HL-60/S4 treated with retinoic acid at 250 ng/mL for 4 days and 3 days (cell line): Measurements from ENCODE around the gene RNPS1.

Source experiments
- in situ Hi-C: fragments of 300-500 bp; cut with MboI; formaldehyde crosslinking; loops from 2 replicates; pipeline ENCODE4 v1.7.0; 2022; ENCODE audit warnings: low sequenced_read_pairs

The RNPS1 gene, protein sequence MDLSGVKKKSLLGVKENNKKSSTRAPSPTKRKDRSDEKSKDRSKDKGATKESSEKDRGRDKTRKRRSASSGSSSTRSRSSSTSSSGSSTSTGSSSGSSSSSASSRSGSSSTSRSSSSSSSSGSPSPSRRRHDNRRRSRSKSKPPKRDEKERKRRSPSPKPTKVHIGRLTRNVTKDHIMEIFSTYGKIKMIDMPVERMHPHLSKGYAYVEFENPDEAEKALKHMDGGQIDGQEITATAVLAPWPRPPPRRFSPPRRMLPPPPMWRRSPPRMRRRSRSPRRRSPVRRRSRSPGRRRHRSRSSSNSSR

DNA sequence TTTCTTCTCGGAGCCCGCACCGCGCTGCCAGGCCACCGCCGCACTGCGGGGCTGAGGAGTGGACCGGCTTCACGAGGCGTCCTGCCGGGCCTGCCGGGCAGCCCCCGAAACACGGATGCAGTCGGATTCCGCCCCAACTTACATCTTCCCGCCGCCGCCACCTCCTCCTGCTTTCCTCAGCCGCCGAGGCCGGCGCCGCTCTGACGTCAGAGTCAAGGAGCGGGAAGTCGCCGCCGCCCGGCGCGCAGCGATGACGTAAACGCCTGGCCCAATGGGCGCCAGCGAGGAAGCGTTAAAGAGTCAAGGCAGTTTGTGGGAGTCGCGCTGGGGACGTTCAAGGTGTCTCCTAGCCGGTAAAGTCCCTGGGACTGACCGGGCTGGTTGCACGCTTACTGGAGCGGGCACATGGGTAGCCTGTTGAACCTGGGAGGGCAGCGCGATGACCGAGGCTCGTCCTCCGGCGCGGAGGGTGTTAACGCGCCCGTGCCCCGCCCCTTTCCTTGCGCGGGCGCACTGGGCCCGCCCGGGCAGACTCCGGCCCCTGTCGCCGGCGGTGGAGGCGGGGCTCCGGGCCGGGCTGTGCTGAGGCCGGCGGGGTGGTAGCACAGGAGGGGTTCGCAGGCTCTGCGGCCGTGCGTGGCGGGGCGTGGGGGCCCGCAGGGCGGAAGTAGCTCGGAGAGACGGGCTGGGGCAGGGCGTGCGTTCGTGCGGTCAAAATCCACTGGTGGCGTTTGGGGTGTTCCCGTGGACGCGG is at the start of gene RNPS1:
Gene RNPS1 (minus strand): TSS at position 214 of the 754 bp plus-strand sequence. CDS start 3,483 bp downstream, outside the sequence.
- in situ Hi-C loops = no loop called here

DNA sequence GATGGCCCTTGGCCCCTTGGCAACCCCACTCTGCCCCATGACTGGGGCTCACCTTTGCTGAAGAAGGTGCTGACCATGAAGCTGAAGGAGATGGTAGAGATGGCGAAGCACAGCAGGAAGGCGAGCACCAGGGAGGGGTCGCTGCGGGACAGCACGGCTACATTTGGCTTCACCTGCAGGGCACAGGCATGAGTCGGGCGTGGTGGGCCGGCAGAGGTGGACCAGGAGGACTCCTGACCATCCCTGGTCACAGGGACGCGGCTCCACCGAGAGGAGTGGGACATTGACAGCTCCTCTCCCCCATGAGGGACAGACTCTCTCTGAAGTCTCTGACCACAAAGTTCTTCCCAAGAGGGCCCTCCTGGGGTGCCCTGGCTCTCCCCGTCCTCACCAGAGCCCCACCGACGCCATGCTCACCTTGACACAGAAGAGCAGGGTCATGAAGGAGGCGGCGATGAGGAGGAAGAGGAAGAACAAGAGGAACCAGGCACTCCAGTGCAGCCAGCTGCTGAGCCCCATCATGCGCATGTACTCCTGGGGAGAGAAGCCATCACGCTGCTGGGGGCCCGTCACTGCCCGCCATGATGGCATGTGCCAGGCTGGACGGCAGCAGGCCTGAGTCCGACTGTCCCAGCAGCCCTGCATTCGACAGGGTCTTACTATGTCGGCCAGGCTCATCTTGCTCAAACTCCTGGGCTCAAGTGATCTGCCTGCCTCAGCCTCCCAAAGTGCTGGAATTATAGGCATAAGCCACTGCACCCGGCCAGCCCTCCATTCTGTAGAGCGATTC is 49.5 kb upstream of the RNPS1 start:
- in situ Hi-C loops = no loop called here

DNA sequence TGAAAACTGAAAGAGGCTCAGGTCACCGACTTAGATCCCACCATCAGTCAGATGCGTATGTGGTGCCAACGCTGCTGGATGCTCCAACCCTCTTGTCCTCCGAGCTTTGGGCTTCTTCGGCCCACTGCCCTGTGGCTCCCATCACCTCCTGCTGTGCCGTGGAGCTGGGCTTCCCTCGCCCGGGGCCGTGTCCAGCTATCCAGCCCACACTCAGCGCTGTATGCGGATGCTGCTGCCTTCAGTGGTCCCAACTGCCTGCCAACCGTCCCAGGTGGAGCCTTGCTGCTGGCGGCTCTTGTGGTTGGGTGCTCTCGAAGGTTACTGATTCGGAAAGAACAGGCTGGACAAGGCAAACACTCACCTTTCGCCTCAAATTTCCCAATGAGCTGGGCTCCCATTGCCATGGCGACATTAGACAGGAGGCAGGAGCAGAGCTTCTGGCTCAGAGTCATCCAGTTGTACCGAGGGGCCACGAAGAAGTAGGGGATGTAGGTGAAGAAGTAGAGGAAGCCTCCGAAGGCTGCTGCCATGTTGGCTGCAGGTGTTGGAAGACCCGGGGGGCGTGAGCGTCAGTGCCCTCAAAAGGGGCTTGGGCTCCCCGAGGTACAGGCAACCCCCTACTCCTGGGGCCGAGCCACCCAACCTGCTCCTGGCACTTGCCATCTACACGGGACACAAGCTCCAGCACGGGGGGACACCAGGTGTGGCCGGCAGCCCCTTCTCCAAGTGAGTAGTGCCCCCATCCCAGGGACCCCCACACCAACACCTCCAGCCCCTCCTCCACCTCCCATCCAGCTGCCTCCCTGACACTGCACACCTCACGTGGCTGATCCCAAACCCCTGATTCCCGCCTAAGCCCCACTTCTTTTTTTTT is 40.4 kb upstream of the RNPS1 start:
- in situ Hi-C loops = no loop called here

DNA sequence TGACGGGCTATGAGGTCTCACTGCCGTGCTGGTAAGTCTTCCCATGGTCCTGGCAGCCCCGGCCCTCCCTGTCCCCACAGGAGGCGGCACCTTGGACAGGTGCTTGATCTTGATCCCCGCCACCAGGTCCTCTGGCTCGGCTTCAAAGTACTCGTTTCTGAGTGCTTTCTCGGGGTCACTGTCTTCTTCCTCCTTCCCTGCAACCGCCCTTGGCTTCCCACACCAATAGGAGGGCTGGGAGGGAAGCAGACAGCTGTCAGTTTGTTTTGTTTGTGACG is 31.9 kb upstream of the RNPS1 start:
- in situ Hi-C loops = no loop called here

DNA sequence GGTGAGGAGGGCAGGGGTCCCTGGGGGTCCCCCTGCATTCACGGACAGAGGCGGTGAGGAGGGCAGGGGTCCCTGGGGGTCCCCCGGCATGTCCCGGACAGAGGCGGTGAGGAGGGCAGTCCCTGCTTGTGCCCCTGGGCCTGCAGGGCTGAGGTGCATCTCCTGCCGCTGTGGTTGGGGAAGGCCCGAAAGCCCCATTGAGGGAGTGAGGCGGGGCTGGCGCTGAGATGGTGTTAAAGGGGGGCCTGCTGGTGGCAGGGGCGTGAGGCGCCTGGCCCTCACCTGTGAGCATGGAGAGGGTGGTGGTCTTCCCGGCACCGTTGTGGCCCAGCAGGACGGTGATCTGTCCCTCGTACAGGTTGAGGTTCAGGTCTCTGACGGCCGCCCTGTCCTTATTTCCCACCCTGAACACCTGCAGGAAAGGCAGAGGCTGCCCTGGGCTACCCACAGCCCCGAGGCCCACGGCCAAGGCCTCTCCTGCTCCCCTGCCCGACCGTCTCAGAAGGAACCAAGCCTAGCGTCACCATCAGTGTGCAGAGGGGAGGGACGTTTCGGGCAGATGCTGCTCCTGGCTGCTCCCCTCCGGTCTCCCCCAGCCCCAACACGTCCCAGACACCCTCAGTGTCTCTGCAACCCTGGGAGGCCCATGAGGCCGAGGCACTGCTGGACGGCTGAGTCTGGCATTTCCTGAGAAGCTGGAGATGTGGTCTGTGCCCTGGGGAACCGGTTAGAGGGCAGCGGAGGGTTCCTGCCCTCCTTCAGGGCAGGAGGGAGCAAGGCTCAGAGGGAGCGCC is 31.4 kb upstream of the RNPS1 start:
- in situ Hi-C loops = no loop called here

DNA sequence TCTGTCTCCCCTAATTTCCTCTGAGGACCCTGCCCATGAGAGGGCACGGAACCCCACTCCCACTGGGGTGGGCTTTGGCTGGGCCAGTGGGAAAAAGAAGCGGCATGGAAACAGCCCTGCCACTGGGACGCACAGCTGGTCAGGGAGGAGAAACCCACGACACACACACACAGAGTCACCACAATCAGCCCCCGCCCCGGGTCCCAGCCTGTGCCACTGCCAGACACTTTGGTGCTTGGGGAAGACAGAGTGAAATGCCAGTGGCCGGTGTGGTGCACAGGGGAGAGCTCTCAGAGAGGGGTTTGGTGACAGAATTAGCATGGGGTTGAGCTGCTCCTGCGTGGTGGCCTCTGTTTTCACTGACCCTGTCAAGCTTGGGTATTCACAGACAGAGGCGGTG is 30.7 kb upstream of the RNPS1 start:
- in situ Hi-C loops = no loop called here

DNA sequence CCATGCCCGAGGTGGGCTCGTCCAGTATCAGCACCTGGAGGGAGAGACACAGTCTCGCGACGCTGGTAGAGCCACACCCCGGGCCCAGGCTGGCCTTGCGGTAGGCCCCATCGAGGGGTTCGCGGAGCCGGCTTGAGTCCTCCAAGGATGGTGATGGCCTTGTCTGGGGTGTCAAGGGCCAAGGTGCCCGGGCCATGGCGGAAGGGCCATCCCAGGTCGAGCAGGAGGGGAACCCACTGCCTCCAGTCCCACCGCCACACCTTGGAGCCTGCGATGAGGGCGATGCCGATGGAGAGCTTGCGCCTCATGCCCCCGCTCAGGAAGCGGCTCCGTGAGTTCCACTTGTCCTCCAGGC is 29.6 kb upstream of the RNPS1 start:
- in situ Hi-C loops = no loop called here

DNA sequence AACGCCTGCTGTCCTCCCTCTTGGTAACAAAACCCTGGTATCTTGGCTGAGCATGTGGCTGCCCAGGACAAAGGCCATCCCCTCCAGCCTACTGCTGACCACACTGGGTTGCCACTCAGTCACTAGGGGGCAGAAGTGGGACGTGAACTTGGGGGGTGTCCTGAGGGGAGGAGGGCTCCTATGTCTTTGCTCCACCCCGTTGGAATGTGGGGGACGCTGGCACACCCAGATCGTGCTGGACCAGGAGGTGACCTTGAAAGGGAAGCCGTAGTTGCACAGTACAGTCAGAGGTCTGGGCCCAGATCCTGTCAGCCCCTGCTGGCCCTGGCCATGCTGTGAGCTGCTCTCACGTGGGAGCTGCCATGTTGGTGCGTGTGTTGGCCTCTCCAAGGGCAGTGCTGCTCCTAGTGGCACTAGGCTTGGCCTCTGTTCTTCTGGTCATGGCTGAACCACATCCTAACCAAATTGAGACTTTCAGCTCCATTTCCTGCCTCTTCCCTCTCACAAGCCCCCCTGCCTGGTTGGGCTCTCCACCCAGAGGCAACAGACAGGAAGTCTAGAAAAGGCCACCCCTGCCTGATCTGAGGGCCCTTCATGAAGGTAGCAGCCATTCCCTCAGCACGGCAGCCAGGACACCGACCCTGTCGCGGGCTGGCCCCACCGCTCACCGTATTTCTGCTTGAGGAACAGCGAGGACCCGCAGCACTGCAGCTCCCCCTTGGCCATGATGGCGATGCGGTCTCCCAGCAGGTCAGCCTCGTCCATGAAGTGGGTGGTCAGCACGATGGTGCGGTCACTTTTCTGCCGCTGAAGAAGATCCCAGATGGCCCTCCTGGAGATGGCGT is 29.0 kb upstream of the RNPS1 start:
- in situ Hi-C loops = no loop called here

DNA sequence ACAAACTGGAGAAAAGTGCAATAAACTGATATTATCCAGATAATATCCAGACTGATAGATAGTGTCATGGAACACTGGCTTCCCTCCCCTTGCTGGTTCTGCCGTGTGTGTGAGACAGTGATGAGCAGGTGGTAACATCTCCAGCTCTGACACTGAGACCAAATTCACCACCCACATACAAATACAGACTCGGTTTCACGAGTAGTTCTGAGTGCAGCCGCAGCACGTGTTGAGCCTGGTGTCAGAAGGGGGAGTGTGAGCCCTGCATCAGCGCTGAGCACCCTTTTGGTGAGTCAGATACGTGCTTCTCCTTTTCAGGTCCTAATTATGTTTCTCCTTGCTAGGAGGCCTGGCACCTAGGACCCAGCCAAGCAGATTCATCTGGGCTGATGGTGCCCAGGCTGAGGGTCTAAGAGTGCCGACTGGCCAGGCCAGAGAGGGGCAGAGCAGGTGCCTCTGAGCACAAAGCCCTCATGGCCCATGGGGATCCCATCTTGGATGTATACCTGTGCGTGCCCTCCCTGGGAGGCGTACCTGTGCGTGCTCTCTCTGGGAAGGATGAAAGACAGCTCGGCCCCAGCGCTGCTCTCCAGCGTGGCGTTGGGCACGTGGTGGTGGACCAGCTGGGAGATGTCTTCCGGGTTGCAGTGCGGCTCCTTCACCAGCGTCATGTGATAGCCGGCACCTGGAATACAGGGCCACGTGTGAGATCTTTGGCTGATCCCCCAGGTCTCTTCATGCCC is 27.3 kb upstream of the RNPS1 start:
- in situ Hi-C loops = no loop called here

DNA sequence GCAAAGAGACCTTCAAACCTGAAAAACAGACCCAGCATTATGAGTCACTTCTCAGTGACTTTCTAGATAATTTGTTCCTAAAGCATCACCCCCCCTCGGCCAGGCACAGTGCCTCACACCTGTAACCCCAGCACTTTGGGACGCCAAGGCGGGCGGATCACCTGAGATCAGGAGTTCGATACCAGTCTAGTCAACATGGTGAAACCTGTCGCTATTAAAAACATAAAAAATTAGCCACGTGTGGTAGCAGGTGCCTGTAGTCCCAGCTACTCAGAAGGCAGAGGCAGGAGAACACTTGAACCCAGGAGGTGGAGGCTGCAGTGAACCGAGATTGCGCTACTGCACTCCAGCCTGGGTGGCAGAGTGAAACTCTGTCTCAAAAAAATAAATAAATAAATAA is 24.3 kb upstream of the RNPS1 start:
- in situ Hi-C loops = no loop called here

DNA sequence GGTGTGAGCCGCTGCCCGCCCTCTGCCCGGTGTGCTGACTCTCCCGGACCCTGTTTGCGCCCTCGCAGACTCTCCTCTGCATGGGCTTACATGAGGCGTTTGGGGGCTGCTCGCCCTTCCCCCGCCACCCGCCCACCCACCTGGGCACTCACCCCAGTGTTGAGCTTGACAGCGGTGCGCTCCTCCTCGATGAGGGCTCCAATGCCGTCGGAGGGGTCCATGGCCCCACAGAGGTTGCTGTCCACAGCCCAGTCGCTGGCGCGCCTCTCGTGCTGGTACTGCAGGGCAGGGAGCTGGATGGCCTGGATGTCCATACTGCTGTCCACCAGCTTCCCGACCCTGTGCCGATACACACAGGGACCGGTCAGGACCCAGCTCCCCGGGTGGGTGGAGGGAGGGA is 21.4 kb upstream of the RNPS1 start:
- in situ Hi-C loops = no loop called here

DNA sequence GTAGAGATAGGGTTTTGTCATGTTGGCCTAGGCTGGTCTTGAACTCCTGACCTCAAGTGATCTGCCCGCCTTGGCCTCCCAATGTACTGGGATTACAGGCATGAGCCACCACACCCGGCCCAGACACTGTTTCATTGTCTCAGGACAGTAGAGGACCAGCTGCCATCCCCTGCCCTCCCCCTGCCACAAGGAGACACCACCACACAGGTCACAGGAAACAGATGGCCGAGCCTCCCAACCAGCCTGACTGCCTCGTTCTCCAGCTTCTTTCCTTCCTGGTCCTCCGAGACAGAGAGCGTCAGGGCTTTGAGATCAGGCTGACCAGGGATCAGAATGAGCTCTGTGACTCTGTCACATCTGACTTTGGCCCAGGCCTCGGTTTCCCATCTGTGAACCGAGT is 20.8 kb upstream of the RNPS1 start:
- in situ Hi-C loops = no loop called here

DNA sequence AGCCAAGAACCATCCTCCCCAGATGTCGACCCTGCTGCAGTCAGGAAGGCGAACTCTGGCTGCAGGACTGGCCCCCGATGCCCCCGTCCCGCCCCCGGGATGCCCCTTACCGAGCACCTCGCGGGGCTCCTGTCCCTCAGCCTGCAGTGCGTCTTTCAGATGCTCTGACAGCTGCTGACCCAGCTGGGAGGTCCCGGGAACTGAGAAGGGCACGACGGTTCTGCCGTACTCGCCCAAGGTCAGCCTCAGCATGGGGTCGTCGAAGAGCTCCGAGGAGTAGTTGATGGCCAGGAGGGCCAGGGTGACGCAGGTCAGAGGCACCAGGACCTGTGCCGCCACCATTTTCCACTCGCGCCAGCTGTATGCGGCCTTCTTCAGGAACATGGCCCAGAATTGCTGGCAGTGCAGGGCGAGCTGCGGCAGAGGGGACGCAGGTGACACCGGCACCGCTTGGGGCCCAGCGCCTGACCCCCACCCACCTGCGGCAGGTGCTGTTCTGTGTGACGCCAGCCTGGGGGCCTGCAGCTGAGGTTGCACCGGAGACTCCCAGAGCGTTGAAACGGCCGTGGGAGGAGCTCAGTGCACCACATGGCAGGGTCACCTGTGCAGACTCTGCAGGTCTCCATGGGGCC is 20.1 kb upstream of the RNPS1 start:
- in situ Hi-C loops = no loop called here

DNA sequence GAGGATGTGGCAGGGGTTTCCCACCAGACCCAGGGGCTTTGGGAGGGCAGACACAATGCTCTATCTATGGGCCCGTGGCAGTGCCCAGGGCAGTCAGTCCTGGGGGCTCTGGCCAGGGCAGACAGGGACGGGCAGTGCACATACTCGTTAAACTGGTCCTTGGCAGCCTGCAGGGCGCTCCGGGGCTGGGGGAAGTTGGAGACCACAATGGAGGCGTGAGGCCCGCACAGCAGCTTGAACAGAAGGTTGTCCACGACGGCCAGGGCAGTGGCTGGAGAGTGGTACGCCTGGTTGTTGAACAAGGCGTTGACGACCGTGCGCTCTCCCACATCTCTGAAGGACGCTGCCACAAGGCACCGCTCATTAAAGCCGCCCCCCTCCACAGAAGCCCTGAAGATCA is 18.6 kb upstream of the RNPS1 start:
- in situ Hi-C loops = no loop called here

DNA sequence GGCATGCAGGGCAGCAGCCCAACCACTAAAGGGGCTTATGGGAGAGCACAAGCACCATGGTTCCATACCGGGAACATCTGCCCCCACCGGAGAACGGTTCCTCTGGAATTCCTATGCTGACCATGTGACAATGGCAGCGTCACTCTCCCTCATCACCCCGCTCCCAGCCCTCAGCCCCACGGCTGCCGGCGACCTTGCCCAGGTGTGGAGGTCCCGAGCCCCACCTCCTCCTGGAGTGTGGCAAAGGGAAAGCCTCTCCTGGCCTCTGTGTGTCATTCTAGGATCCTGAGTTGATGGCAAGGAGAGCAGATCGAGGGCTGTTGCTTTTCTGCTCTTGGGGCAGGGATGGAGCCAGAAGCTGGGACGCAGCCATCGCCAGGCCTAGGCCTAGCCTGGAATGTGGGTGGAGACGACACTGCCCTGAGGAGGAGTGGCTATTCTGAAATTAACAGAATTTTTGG is 17.8 kb upstream of the RNPS1 start:
- in situ Hi-C loops = no loop called here

DNA sequence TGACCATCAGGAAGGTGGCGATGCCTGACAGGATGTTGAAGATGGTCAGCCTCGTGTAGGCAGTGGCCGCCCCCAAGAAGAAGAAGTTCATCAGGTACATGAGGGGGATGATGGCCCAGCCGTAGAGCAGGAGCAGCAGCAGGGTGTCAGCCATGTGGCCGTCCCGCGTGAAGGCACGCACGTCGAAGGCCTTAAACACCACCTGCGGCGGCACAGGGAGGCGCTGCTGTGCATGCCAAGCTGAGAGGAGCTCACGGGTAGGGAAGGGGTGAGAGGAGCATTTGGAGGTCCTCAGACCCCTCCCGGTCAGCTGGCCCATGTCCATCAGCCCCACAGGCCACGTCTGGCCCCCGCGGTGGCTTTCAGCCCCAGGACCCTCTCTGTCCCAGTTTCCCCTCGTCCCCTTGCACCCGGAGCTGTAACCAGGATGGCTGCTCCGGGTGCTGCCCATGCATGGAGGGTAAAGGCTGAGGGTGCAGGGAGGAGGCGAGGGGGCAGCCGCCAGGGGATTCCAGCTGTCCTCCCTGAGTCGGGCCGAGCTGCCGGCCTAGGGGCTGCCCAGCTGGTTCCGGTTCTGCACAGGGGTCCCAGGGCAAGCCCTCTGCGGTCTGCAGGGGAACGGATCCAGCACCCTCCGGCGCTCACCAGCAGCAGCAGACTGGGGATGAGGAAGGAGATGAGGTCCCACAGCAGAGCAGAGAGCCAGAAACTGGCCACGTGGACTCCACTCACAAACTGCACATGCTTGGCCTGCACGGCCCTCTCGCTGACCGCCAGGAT is 17.1 kb upstream of the RNPS1 start:
- in situ Hi-C loops = no loop called here

DNA sequence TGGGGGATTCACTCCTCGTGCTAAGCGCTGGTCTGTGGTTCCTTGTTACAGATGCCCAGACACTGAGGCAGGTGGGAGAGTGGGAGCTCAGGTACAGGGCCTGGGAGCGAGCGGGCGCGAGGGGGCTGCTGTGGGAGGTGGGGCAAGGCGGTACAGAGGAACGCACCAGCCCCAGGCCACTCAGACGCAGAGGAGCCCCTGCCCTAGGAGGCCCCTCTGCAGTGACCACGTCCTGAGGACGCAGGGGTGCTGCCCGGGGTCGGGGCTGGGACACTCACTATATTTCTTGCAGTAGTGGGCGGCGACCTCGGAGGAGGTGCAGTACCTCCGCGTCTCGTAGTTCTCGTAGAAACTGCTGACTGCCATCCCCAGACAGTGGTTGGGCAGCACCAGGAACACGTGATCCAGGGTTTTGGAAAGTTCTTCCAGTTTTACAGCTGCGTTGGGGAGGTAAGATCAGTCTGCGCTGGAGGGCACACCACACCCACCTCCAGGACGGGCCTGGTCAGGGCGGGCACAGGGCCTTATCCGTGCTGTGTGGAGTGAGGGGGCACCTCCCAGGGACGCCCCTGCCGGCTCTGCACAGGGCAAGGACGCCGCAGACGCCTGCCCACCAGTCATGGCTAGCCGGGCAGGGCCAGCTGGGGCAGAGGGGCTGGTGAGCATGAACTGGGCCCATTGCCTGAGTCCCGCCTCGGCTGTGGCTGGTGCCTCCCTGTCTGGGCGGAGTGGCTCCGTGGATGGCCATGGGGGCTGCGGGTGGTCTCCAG is 16.3 kb upstream of the RNPS1 start:
- in situ Hi-C loops = no loop called here
